ENCODE data around the gene GLTPD2.

DNA sequence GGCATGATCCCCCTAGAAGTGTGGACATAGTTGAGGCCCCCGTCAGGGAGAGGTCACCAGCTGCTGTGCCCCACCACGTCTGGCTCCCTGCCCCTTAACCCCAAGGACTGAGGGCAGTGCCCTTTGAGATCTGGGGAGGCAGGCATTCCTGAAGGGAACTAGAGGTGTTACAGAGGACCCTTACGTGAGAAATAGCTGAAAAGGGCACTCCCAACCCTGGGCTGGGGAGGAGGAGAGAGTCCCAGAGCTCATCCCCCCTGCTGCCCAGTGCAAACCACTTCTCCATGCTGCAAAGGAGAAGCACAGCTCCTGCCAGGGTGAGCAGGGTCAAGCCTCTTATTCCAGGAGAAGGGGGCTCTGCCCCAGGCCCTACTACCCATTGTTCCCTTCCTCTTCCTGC lies 34.1 kb downstream of the GLTPD2 start:
- TF ChIP-seq CSDC2 (CRISPR knock-in tag; IDR thresholded peaks at IDR 0.05) (no peak), ZNF565 (CRISPR knock-in tag; conservative IDR thresholded peaks at IDR 0.05; ENCODE audit: low read depth) (no peak)
- TF ChIP-seq, protein P1, sequence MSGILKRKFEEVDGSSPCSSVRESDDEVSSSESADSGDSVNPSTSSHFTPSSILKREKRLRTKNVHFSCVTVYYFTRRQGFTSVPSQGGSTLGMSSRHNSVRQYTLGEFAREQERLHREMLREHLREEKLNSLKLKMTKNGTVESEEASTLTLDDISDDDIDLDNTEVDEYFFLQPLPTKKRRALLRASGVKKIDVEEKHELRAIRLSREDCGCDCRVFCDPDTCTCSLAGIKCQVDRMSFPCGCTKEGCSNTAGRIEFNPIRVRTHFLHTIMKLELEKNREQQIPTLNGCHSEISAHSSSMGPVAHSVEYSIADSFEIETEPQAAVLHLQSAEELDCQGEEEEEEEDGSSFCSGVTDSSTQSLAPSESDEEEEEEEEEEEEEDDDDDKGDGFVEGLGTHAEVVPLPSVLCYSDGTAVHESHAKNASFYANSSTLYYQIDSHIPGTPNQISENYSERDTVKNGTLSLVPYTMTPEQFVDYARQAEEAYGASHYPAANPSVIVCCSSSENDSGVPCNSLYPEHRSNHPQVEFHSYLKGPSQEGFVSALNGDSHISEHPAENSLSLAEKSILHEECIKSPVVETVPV (CRISPR knock-in tag; IDR thresholded peaks at IDR 0.05): no peak
- TF ChIP-seq, protein P2, sequence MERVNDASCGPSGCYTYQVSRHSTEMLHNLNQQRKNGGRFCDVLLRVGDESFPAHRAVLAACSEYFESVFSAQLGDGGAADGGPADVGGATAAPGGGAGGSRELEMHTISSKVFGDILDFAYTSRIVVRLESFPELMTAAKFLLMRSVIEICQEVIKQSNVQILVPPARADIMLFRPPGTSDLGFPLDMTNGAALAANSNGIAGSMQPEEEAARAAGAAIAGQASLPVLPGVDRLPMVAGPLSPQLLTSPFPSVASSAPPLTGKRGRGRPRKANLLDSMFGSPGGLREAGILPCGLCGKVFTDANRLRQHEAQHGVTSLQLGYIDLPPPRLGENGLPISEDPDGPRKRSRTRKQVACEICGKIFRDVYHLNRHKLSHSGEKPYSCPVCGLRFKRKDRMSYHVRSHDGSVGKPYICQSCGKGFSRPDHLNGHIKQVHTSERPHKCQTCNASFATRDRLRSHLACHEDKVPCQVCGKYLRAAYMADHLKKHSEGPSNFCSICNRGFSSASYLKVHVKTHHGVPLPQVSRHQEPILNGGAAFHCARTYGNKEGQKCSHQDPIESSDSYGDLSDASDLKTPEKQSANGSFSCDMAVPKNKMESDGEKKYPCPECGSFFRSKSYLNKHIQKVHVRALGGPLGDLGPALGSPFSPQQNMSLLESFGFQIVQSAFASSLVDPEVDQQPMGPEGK (CRISPR knock-in tag; IDR thresholded peaks at IDR 0.05; ENCODE audit: borderline replicate concordance): no peak
